GM21526 (cell line): ENCODE data around the gene KANSL2.
"Not testable (repeated sequence)": the region's sequence is repeated elsewhere in the genome, so short reads cannot be mapped to it uniquely, and the experiment has no call there.

ENCODE experiments used
- ATAC-seq: cut with Tn5 transposase; IDR thresholded peaks from one replicate; pipeline ENCODE4 v1.9.1; 2021; ENCODE audit warnings: moderate library complexity; ENCODE audit not compliant: unreplicated experiment, low FRiP score

Gene KANSL2

DNA sequence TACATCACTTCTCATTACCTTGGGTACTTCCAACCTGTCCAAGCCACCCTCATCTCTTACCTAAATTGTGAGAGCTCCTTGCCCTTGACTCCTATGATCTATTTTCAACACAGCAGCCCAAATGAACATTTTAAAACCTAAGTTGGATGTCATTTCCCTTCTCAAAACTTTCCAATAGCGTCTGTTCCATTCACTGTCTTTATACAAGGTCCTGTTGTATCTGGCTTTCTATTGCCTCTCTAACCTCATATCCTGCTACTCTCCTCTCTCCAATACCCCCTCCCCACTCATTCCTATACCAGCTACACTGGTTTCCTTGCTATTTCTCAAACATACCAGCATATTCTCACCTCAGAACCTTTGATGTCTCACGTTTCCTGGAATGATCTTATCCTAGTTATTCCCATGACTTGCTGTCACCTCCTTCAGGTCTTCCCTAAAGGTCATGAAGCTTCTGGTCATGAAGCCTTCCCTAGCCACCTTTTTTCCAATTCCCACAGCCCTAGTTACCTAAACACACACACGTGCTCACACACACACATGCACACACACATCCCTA lies 4.1 kb upstream of the KANSL2 start:
- no peak for ATAC-seq

- ATAC-seq = no peak
Measured at GRCh38 chr12:48683534-48683933, 1.5 kb upstream of the KANSL2 start.

DNA sequence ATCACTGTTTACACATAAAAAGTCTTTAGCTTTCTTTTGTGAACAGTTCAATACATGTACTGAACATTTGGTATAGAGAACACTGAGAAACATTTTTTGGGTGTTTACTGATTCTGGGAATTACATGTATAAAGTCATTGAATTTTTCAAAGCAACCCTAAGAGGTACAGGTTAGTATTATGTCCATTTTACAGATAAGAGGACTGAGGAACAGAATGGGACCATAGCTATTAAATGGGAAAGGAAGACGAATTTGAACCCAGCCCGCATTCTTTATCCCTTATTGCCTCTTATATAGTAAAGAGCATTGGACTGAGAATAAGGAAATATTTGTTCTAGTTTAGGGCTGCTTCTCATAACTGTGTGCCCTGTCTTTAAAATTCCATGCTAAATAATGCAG lies 889 bp upstream of the KANSL2 start:
- no peak for ATAC-seq

- ATAC-seq = not testable (repeated sequence)
Measured at GRCh38 chr12:48682533-48682905, 481 bp upstream of the KANSL2 start.

DNA sequence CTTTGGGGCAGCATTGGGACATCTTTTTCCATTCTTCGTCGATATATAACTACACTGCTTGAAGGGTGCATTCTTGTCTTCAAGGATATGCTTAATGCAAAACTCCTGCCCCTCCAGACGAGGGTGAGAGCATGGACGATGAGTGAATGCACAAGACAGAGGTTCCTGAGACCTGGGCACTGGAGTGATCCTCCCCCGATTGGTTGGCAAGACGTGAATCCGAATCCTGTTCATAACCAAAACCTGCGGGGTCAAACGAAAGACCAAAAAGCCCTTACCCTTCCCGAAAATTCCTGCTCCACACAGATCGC lies 684 bp downstream of the KANSL2 start:
- no peak for ATAC-seq

GRCh38 chr12:48680861-48681260 lies 1.2 kb downstream of the KANSL2 start:
- ATAC-seq = no peak

- ATAC-seq = no peak
Measured at GRCh38 chr12:48678551-48679185, 3.4 kb downstream of the KANSL2 start.

DNA sequence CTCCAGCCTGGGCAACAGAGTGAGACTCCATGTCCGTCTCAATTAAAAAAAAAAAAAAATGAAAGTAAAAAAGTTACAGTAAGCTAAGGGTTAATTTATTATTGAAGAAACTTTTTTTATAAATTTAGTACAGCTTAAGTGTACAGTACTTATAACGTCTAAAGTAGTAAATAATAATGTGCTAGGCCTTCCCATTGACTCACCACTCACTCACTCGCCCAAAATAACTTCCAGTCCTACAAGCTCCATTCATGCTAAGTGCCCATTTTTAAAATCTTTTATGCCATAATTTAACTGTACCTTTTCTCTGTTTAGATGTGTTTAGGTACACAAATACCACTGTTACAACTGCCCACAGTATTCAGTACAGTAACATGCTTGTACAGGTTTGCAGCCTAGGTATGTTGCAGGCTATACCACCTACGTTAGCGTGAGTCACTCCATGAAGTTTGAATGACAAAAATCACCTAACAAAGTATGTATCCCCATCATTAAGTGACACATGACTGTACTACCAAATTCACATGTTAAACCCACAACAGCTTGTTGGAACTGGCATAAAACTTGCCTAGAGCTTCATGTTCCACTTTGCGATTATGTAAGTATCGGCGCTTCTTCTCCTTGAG lies 10.7 kb downstream of the KANSL2 start:
- ATAC-seq = no peak

DNA sequence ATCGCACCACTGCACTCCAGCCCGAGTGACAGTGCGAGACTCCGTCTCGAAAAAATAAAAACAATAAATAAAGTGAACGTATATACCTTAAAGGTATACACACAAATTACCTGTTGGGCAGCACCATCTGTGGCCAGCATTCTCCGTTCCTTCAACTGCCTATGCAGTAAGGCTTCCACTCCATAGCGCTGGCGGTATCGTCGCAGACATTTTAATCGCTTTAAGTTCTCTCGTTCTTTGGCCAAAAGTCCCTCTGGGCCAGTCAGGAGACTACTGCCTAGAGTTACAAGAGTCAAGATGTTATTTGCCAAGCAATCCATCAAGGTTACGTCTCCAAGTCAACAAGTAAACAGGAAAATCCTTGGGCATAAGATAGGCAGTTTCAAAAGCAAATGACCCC lies 13.0 kb downstream of the KANSL2 start:
- no peak for ATAC-seq

DNA sequence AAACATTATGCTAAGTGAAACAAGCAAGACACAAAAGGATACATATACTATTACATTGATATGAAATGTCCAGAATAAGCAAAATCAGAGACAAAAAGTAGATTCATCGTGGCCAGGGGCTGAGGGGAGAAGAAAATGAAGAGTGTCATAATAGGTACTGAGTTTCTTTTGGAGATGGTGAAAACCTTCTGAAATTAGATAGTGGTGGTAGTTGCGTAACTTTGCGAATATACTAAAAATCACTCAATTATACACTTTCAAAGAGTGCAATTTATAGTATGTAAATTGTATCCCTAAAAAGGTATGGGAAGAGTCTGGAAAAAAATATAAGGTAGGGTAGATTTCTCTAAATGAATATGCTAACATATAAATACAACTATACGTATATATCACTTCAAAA lies 22.2 kb downstream of the KANSL2 start:
- no peak for ATAC-seq

GRCh38 chr12:48651681-48652080 lies 30.4 kb downstream of the KANSL2 start:
- ATAC-seq = no peak

GRCh38 chr12:48645354-48645753 lies 36.7 kb downstream of the KANSL2 start:
- ATAC-seq = not testable (repeated sequence)

- ATAC-seq = no peak
Measured at GRCh38 chr12:48643011-48643410, 39.0 kb downstream of the KANSL2 start.

GRCh38 chr12:48641752-48642555 lies 40.1 kb downstream of the KANSL2 start:
- not testable (repeated sequence) for ATAC-seq

DNA sequence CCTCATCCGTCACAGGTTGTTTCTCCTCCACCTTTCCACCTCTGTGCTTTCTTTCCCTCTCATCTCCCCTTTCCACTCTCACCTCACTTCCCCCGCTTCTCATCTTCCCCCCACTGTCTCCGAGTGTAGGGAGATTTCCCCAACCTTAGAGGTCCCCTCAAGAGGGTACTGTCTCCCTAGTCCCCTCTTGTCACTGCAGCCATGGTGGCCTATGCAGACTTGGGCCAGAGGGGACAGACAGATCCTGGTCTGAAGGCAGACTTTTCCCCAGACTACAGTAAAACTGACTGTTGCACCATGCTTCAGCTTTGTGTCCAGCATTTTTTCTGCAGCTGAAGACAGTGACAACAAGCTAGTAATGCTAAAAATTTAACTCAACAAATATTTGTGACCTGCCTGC lies 41.2 kb downstream of the KANSL2 start:
- ATAC-seq = no peak

DNA sequence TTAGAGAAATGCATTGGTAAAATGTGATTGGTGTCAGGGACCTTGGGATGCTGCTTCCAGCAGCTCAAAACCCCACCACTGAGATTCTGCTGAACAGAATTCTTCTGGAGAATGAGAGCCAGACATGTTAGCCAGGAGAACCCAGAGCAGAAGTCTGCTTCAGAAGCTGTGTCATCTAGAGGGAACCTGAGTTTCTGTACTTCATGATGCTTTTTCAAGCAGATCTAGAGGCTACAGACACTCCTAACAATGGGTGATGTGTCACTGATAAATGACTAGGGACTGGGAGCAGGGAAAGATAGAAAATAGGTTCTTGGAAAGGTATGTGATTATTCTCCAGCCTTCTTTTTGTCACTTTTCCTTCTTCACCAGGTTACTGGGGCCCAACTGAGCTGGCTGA lies 41.6 kb downstream of the KANSL2 start:
- no peak for ATAC-seq

DNA sequence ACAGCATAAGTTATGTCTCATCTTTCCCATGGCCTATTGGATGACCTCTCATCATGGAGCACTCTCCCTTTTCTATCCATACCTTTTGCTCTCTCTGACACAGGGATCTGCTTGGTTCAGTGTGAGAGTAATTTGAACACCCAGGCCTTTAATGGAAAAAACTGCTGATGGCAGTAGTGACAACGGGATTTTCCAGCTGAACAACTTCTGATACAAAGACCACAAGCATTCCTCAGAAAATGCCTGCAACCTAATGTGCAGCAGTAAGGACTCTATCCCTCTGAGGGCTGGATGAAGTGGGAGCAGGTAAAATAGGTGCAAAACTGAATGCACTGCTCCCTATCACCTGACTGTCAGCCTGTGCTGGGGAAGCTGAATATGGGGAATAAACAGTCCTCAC lies 51.0 kb downstream of the KANSL2 start:
- no peak for ATAC-seq

- no peak for ATAC-seq
Measured at GRCh38 chr12:48630346-48630745, 51.7 kb downstream of the KANSL2 start.

- ATAC-seq = no peak
Measured at GRCh38 chr12:48629541-48629940, 52.5 kb downstream of the KANSL2 start.

- ATAC-seq = no peak
Measured at GRCh38 chr12:48627556-48627955, 54.5 kb downstream of the KANSL2 start.

DNA sequence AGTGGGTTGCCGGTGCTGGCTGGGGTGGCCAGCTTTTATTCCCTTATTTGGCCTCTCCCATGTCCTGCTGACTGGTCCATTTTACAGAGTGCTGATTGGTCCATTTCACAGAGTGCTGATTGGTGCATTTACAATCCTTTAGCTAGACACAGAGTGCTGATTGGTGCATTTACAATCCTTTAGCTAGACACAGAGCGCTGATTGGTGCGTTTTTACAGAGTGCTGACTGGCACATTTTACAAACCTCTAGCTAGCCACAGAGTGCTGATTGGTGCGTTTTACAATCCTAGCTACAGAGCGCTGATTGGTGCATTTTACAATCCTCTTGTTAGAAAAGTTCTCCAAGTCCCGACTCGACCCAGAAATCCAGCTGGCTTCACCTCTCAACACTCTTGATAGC lies 59.0 kb downstream of the KANSL2 start:
- ATAC-seq = not testable (repeated sequence)

DNA sequence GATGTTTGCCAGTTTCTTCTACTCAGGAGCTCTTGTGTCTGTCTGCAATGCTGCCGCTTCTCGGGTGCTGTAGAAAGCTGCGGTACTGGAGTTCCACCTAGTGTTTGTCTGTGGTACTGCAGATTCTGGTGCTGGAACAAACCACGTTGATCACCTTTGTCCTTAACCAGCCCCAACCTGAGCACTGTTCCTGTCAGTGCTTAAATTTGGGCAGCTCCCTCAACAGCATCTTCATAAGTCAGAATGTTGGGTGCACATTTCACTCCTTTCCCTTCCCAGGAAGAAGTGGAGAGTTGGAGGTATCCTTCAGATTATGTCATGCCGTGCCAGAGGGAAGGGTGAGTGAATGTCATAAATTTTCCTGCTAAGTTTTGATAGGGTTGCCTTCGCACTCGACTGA lies 63.5 kb downstream of the KANSL2 start:
- no peak for ATAC-seq
